GM19240 (cell line): ENCODE data around the gene ANKRD61.
"Not testable (repeated sequence)": the region's sequence is repeated elsewhere in the genome, so short reads cannot be mapped to it uniquely, and the experiment has no call there.

Experiments used
- DNase-seq: peaks from one replicate; pipeline ENCODE4 v3.0.0; 2011; ENCODE audit warnings: low spot score; ENCODE audit not compliant: insufficient read length

The ANKRD61 gene

DNA sequence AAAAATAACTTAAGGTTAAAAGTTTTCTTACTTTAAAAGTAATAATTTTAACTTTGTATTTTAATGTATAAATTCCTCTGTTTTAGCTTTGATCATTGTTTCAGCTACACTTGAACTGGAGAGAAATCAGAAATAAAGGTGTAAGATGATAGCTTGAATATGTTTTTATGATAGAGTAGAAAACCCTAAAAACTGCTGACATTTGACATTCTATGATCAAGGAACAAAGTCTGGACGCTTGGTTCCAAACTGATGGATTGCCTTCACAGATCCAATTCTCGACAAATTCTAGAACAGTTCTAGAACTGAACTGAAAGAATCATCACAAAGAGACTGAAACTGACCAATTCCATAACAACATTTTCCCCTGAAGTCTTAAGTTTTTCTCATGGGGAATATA lies at the start of gene ANKRD61:
Gene ANKRD61, plus strand, starts transcription at position 389 of the 400 bp plus-strand sequence. Its CDS starts 0 bp downstream, at position 389.
- DNase-seq, result no peak

DNA sequence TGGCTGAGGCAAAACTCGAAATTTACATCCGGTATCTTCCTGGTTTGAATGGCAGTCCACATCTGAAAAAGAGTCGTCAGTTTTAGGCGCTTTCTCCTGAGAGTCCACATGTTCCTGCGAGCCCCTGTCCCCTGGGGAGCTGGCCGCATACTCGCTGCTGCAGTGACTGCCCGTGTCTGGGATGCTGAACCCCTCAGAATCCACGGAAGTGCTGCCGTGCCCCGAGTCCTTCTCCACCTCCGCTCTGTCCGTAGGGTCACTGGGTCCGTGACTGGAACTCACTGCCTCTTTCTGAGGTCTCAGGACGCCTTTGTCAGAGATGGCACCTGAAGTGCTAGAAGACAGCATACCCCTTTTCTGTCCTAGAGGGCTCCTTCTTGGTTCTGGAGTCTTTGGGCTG lies 44.1 kb upstream of the ANKRD61 start:
- not testable (repeated sequence) for DNase-seq

DNA sequence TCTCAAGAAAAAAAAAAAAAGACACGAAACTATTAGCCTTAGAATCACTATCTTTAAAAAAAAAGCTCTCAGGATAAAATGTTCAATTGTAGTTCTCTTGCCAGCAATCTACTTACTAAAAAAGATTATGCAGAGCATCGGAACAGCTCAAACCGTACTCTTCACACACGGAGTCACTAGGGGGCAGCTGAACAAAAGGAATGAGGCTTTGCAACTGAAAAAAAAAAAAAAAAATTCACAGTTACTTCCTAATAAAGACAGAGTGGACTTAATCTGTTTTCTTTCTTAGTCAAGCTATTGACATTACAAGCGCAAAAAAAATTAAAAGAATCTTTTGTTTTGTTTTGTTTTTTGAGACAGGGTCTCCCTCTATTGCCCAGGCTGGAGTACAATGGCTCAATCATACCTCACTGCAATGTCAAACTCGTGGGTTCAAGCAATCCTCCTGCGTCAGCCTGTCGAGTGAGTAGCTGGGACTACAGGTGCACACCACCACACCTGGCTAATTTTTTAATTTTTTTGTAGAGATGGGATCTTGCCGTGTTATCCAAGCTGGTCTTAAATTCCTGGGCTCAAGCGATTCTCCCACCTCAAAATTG lies 33.9 kb upstream of the ANKRD61 start:
- DNase-seq, result no peak

DNA sequence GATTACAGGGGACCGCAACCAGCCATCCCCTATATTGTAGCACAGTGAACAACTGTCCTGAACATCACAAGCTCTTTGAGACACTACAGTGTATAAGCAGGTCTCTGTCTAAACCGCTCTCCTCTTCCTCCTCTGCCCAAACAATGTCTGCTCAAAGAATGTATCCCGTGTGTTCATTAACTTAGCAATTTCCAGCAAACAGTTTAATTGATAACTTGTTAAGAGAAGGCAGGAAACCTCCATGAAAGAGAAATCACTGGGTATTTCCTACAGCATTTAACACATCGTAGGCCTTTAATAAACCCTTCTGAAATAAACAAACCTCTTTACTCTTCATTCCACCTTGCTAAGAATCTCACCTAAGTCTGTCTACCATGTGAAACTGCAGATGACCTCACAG lies 23.8 kb upstream of the ANKRD61 start:
- DNase-seq, result no peak

DNA sequence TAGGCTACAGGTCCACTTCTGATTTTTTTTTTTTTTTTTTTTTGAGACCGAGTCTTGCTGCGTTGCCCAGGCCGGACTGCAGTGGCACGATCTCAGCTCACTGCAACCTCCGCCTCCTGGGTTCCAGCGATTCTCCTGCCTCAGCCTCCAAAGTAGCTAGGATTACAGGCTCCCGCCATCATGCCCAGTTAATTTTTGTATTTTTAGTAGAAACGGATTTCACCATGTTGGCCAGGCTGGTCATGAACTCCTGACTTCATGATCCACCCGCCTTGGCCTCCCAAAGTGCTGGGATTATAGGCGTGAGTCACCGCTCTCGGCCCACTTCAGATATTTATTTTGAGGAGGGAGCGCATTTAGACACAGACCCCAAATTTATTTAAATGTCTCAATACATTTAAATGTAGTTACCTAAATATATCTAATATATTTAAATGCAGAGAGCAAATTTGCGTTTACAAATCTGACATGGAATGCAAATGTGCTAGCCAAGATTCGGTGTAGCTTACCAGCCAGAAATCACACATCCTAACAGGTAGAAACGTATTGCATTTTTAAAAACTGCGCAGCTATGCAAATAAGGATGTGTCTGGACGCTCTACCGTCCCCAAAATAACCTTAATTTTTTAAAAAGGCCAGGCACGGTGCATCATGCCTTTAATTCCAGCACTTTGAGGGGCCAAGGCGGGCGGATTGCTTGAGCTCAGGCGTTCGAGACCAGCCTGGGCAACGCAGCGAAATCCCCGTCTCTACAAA lies 23.2 kb upstream of the ANKRD61 start:
- not testable (repeated sequence) for DNase-seq

DNA sequence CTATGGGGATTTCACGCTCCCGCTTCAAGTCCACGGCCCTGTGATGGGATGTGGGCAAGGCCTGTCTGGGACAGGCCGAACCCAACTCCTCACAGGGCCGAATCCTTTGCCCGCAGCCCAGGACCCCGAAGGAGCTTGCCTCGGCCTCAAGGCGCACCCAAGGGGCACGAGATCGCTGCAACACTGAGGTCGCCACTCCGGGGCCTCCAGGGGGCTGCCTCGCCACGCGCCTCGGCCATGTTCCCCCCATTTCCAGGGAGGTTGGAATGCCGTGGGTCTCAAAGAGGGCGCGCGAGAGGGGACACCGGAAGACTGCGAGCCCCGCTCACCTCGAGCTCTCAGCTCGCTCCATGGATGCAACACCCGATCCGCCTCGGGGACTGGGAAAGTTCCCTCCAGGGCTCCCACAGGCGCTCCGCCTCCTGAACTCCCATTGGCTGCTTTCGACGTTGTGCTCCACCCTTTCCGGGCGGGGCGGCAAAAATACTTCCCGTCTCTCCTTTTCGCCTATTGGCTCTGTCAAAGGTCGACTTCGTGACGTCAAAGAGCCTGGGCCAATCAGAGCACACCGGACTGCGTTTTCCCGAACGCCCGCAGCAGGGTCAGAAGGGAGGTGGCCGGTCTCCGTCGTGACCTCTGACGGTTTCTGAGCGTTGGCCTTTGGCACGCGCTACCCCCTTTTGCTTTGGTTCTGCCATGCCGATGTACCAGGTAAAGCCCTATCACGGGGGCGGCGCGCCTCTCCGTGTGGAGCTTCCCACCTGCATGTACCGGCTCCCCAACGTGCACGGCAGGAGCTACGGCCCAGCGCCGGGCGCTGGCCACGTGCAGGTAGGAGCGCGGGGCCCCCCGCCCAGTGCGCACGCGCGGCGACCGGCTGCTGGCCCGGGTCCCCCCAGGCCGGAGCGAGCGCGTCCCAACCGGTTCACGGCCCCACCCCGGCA lies 22.2 kb upstream of the ANKRD61 start, which contains the start of the genes AIMP2 and PMS2:
Gene AIMP2, plus strand, starts transcription at position 605 of the 944 bp plus-strand sequence. Its CDS starts 92 bp downstream, at position 697.
Gene PMS2, minus strand, starts transcription at position 382 of the 944 bp plus-strand sequence. Its CDS starts 30 bp downstream, at position 352.
- DNase-seq, result peak; percentile 74

DNA sequence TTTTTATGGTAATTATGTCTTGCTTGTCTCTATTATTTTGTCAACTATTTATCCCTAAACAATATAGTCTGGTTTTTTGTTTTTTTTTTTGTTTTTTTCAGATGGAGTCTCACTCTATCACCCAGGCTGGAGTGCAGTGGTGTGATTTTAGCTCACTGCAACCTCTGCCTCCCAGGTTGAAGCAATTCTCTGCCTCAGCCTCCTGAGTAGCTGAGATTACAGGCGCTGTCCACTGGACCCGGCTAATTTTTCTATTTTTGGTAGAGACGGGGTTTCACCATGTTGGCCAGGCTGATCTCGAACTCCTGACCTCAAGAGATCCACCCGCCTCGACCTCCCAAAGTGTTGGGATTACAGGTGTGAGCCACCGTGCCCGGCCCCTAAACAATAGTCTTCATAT lies 20.8 kb upstream of the ANKRD61 start:
- DNase-seq, result not testable (repeated sequence)

DNA sequence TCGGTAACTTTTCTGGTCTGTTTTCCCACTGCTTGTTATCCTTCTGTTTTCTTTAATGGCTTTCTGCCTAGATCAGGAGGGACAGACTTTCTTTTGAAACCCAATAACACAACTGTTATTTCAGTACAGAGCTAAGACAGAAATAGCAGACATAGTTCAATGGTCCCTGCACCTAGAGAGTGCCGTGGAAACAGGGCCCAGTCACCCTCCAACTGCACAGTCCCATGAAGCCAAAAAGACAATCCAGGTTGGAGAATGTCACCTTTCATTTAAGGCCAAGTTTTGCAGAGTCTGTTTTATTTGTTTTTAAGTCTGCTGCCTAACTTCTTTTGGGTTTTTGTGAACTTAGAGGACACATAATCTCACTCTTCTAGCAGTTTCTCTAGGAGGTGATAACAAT lies 19.6 kb upstream of the ANKRD61 start:
- DNase-seq, result no peak

DNA sequence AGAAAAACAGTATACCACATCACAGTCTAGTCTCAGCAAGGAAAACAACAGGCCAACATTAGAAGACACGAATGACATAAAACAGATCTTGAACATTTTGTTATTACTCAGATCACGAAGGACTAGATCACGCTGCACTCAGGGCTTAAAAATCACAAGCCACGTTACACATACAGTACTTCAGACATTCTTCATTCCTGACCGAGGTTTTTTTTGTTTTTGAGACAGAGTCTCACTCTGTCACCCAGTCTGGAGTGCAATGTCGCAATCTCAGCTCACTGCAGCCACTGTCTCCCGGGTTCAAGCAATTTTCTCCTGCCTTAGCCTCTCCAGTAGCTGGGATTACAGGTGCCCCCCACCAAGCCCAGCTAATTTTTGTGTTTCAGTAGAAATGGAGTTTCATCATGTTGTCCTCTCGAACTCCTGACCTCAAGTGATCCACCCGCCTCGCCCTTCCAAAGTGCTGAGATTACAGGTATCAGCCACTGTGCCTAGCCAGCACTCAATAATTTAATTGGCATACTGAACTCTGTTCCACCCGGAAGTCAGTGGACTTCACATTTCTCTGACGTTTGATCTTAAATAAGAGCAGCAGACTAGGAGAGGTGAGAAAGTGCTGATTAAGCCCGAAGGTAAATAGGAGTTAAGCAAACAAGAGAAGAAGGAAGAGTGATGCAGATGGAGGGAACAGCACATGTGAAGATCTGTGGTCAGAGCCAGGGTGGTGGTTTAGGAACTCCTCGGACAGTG lies 18.6 kb upstream of the ANKRD61 start:
- DNase-seq, result no peak

DNA sequence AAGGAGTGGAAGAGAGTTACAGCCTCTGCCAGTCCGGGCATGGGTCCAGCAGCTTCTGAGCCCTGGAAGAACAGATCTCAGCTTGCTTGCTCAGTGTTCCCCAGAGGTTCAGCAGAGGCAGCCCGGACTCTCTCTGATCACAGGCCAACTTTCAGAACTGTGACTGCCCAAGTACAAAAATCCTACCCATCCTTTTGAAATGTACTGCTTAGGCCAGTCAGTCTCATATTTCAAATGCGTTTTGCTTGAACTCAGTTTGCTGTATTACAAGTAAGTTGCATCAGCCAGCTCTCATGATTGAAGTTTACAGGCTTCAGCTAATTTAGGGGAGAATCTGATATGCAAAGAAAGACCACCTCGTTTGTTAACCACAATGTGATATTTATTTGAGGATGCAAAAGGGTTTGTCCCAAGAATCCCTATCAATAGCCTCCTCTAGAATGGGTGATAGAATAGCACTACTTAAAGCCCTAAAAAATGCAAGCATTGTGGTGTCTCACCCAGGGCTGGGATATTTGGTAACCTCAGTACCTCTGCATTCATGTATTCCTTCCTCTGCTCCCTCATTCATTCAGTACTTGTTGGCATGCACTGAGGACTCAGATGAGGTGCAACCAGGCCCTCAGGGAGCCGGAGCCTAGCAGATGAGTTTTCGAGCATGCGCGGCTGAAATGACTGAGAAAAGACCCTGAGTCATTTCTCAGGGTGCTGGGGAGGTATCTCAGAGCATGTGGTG lies 15.1 kb upstream of the ANKRD61 start:
- no peak for DNase-seq

DNA sequence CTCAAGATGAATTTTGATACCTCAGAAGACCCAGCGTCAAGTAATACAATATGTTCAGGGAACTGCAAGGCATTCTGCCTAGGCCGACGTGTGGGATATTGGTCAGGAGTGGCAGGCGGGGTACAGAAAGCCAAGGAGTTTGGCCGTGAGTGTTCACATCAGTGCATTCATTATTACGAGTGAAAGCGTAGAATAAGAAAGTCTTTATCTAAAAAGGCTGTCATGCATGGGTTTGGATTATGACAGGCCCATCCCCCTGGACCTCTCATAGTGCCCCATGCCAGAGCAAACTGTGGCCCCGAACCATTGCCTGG lies 14.6 kb upstream of the ANKRD61 start:
- no peak for DNase-seq

DNA sequence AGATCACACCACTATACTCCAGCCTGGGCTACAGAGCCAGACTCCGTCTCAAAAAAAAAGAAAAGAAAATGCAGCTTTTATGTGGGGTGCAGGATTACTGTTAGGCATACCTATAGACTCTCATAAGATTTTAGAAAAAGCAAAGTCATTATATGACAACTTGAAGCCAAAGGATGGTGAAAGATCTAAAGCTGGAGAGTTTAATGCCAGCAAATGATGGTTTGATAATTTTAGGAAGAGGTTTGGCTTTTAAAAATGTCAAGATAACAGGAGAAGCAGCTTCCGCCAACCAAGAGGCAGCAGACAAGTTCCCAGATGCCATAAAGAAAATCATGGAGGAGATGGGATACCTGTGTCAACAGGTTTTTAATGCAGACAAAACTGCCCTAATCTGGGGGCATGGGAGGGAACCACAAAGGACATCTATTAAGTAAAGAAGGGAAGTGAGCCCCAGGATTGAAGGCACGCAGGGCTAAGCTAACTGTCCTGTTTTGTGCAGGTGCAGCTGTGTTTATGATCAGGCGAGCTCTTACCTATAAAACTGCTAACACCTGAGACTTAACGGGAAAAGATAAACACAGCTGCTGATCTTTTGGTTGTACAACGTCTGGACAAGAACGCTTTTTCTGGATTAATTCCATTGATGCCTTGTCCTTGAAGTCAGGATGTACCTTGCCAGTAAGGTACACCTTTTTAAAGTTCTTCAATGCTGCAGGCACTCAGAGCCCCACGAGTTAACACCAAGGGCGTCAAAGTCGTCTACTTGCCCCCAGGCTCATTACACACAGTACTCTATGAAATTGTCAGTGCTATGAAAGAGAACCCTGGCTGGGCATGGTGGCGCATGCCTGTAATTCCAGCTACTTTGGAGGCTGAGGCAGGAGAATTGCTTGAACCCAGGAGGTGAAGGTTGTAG lies 10.5 kb upstream of the ANKRD61 start:
- no peak for DNase-seq

DNA sequence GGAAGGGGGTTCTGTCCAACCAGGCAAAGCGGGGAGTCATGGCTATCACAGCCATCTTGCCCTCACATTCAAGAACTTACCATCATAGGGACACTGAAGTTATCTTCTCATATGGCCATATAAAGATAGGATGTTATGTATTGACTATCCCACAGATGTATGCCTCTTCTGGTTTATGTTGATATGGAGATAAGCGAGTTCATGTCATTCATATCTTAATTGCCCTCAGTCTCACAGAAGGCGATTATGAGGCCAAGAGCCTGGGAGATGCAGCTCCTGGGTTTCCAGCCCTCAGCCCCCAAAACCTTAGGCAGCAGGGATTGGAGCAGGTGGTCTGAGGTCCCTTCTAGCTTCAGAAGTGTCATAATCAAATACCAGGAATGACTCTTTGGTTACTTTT lies 8.5 kb upstream of the ANKRD61 start:
- no peak for DNase-seq

DNA sequence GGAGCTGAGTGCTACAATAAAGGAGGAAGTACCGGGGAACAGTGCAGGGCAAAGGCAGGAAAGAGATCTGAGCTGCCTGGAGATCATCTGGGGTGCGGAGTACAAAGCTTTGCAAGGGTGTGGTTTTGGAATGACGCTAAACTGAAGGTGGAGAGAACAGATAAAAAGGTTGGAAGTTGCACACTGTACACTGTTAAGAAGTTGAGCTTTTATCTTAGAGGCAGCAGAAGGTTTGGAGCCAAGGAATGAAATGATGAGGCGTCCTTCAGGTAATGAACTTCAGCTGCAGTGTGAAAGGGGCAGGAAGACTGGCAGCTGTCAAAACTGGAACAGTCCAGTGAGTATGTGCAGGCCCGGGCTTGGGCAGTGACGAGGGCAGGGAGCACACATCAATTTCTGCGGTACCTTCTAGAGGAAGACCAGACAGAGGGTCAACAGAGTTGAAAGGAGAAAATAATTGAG lies 7.2 kb upstream of the ANKRD61 start:
- no peak for DNase-seq

DNA sequence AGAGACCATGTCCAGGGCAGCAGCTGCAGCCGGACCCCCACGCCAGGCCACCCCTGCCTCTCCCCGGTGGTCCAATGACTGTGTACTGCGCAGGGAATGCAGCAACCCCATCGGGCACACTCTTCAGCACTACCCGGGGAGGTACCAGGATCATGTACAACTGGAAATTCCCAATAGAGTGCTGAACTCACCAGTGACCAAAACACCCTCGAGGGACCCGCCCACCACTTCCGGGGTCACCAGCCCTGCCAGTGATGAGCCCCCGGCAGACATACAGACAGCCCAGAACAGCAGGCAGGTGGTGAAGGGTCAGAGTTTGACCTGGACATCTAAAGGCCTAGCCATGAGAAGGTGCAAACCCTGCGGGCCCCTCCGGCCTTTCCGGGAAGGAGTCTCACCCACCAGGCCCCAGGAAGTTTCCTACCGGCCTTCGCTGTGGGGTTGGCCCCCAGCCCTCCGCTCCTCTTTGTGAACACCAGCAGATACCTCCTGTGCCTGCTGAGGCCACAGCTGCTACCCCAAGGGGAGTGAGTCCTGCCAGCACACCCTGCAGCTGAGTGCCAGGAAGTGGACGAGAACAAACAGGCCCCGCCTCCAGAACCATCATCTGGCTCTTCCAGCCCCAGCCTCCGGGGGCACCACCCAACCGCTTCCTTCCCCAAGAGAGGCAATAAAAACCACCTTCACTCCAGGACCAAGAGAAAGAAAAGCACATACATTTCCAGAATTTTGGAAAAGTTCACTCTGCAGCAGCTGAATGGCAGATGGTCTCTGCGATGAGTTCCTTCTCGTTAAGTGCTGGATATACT lies 5.0 kb upstream of the ANKRD61 start:
- no peak for DNase-seq

DNA sequence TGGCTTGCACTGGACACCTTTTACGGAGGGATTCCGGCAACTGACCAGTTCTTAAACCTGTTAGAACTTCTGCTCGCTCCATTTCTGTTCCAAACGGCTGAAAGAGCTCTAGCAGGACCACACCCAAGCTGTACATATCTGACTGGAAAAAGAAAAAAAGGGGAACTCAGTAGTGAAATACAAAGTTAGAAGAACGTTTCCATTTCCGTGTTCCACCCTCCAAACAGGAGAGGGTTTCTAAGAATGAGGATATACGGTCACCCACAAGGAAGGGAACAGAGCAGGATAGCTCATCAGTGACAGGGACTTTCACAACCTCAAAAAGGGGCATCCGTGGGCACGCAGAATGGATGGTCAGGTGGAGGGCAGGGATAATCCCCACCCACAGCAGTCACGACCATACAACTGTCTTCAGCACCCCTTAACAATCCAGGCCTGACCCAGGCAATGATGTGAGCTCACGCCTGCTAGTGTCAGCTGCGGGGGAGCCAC lies 4.3 kb upstream of the ANKRD61 start:
- DNase-seq, result no peak

DNA sequence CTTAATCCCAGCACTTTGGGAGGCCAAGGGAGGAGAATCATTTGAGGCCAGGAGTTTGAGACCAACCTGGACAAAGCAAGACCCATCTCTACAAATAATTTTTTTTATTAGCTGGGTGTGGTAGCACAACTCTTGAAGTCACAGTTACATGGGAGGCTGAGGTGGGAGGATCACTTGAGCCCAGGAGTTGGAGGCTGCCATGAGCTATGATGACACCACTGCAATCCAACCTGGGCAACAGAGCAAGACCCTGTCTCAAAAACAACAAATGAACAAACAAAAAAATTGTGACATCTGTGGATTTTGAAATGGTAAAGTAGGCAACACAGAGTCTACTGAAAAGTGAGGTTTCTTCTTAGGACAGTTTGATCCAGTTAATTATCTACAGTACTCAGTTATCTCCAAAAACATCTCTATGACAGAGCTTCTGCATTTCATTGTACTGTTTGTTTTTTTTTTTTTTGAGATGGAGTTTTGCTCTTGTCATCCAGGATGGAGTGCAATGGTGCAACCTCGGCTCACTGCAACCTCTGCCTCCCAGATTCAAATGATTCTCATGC lies 3.3 kb upstream of the ANKRD61 start:
- no peak for DNase-seq

DNA sequence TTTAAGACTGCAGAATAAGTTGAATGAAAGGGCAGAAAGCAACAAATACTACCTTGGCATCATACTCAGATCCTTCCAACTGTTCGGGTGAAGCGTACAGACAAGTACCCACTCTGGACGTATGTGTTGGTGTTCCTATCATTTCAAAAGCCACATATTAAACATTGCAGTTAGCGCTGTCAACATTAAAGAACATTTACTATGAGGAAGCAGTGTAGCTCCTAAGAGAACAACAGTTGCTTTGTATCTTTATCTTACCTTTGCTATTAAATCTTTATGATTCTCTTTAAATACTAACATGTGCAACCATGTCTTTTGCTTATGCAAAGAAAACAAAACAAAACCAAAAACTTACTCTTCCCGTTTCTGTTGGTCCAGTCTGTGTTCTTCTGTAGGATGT lies 2.6 kb upstream of the ANKRD61 start:
- no peak for DNase-seq
